HG02840 (cell line): ENCODE results near the gene CREM.
"Not testable (repeated sequence)": the region's sequence is repeated elsewhere in the genome, so short reads cannot be mapped to it uniquely, and the experiment has no call there.

Source experiments
- ATAC-seq: cut with Tn5 transposase; IDR thresholded peaks from one replicate; pipeline ENCODE4 v1.9.1; 2021; ENCODE audit warnings: mild to moderate bottlenecking, moderate library complexity, moderate number of reproducible peaks; ENCODE audit not compliant: unreplicated experiment, low FRiP score

CREM gene

DNA sequence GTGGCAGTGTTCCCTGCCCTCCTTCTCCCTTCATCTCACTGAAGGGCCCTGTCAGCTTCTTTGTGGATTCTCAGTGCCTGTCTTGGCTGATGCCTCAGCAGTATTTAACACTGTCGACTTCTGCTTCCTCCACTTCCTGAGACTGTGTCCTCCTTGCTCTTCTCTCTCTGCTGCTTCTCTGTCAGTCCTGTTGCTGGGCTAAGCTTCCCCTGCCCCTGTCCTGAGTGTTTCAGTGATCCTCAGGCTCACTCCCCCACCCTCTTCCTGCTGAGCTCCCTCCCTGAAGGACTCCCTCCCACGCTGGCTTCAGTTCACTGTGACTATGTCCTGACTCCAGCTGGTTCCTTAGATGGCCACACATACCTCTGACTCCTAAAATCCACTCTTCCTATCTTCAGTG lies 64.9 kb downstream of the CREM start:
- ATAC-seq = no peak

DNA sequence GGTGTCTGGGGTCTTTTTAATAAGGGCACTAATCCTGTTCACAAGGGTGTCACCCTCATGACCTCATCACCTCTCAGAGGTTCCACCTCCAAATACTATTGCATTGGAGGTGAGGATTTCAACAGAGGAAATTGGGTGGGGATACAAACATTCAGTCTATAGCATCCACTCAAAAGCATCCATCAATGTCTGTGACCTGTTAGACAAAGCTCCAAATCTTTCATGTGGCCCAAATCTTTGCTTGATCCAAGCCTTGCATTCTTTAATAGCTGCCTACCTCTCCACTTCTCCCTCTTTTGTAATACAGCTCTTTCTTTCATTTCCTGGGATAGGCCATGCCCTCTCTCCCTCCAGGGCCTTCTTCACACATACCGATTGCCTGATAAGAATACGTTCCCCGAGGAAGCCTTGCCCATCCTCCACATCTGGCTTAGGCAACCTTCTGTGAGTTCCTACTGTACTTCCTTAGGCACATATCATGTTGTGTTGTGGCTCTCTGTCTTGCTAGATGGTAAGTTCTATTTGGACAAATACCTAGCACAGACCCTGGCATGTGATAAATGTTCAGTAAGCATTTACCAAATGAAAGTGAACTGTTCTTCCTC lies 66.1 kb downstream of the CREM start:
- no peak for ATAC-seq

DNA sequence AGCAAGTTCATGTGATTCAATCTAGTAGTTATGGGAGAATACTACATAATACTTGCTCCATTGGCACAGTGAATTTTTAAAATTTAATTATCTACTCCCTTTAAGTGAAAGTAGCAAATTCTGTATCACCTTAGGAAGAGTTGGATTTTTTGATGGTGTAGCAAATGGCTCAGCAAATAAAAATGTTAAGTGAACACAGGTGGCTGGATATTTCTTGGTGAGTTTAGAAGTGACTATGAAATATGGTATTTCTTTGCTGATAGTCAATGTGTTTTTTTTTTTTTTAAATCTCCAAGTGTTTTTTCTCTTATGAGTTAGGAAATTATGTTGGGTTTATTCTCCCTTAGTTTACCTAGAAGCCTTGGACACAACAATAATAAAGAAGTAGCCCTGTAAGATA lies 67.8 kb downstream of the CREM start:
- no peak for ATAC-seq

DNA sequence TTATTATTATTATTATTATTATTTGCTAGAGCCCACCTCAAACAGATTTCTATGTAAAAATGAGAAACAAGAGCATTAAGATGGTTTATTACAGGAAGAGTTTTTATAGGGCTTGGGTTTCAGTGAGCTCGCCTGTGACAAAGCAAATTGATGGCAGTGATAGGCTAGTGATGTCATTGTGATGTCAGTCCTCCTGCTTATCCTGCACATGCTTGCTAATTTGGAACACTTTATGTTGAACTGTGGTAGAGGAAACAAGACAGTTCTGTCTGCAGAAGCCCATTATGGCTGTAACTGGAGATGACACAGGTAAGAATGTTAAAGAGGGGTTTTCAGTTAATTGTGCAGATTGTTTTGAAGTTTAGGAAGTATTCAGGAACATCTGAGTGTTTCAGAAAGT lies 68.3 kb downstream of the CREM start:
- no peak for ATAC-seq

DNA sequence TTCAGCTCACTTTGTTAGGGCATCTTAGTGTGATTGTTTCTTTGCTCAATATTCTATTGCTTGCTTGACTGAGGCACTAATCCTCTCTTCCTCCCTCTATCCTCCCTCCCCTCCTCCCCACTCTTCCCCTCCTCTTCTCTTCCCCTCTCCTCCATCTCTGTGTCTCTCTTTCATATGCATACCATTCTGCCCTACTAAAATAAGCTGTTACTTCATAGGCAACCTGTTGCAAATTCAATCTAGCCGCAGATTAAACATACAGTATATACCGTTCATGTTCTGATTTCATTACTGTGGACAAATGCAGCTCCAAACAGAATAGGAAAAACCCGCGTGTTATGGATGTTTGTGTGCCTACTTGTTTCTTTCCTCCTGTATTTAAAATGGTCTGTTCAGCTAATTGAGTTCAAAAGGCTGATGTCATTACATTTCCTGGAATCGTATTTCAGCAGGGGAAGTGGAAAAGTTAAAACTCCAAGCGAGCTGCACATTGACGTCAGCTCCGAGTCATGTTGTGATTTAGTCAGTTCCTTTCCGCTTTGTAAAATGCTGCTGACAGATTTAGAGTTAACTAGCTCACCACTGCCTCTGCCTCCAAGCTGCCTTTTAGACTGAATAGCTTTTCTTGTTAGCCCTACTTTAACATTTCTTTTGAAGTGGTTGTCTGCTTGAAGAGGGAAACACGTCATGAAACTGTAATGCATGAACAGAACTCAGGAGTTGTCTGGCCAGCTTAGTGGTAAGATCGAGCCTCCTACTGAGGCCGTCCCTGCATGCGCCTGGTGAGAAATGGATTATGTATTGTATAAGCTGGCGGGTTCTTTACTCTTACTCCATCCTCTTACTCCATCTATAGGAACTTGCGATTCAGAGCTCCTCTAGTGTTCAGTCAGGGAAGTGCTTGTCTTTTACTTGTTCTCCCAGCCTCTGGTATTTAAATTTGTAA lies 69.0 kb downstream of the CREM start:
- peak; percentile 97 for ATAC-seq

DNA sequence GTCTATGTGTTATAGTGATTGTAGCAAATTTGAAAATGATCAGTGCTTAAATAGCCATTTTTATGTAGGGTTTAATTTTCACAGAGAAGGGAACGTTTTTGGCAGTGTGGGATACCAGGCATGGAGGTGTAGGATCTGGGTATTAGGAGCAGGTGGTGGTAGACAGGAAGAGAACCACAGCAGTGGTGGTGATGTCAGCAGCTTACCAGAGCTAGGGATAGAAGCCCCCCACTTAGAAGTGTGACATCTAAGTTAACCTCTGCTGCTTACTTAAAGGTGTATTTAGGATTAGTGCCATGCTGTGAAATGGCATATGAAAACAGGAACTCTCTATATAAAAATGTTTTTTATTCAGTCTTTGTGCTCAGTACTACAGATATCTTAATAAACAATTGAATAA lies 73.8 kb downstream of the CREM start:
- ATAC-seq = no peak

DNA sequence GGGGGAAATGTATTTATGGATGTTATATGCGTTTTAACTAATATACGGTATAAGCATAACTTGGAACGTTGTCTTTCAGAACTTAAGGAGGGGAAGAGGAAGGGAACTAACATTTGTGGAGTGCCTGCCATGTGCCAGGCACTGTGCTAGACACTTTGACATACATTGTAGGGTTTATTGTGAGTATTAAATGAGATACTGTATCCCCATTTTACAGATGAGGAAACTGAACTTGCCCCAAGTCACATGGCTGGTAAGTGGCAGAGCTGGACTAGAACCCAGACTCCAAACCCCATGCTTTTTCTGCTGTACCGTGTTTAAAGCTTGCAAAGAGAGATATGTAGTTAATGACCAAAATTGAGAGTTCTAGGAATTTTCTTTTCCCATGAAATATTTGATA lies 74.6 kb downstream of the CREM start:
- ATAC-seq = no peak

DNA sequence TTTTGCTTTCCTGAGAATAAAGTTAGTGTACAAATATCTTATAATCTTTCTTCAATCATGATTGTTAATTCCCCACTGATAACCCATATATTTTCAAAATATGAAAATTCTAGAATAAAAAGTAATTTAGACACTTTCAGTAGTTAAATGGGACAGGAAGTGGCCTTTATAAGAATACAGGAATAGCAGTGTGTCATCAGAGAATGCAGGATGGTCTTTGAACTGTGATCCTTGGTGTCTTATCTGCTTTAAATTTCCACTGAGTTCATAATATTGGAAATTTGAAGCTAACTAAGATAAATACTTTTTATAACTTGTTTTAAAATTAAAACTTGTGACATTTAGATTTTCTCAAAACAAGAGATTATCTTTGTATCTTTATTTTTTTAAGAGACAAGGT lies 75.4 kb downstream of the CREM start:
- no peak for ATAC-seq

DNA sequence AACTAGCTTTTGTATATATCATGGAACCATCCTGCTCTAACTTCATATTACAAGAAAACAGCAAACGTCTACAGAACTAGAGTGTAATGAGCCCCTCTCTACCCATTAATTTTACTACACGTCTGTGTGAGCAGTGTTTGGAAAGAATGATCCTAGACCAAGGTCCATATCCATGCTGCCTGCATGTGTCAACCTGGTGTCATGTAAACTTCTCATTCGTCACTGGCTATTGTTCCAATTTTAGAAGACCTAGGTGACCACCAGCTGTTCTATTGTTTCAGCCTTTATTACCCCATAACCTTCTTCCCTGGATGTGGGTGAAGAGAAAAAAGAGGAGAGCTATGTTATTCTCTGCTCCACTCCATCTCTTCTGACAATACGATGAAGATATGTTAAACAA lies 77.1 kb downstream of the CREM start:
- no peak for ATAC-seq

DNA sequence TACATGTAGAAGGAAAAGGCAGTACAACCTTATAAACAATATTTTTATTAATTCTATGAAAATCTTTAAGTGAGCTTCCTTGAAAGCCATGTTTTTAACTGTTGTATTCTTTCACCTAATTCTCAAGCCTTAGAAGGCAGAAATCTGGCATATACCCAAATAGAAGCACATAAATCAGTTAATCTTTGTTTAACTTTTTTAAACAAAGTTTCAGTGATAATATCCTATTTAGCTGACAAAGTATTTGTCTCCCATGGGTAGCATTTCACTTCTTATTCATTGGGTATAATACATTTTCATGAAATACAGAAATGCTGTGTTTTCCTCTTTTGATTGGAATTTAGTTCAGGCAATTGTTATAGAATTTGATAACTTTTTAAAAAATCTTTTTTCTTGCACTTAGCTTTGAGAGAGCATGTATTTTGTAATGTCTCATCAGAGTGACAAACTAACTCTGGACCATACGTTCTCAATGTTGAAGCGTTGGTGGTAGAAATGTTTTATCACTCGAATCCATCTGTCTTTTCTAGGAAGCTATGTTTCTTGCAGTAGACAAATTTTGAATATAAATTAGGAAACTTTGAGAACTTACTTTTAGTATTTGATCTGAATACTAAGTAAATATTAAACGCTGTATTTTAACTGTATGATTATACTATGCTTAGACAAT lies 78.1 kb downstream of the CREM start:
- ATAC-seq = no peak

DNA sequence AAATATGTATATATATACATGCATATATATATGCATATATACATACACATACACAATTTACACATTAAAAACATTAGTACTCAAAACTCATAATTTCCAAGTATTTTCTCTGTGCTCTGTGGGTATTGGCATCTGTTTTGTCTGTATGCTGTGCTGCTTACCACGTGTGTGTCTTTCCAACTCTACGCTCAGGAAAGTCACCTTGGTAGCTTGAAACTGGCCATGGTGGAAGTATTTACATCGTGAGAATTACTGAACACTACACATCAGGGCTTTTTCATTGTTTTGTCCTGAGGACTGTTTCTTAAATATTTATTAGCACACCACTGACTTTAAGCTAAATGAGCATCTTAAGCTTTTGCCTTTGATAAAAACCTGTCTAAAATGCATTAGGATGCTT lies 79.6 kb downstream of the CREM start:
- no peak for ATAC-seq

DNA sequence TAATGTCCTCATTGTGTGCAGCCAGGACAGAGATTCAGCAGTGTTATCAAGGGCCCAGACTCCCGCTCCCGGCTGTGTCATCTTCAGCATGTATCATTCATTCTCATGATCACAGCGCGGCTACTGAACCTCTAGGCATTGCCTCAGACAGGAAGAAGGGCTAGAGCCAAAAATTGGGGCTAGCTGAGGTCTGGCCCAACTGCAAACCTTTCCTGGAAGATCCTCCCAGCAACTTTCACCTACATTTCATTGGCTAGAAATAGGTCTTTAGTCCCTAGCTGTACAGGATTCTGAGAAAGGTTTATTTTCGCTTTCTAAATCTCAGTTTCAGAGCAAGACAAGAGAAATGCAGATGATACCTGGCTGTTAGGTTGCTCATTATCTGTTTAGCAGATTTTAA lies 81.9 kb downstream of the CREM start:
- ATAC-seq = peak; percentile 68

DNA sequence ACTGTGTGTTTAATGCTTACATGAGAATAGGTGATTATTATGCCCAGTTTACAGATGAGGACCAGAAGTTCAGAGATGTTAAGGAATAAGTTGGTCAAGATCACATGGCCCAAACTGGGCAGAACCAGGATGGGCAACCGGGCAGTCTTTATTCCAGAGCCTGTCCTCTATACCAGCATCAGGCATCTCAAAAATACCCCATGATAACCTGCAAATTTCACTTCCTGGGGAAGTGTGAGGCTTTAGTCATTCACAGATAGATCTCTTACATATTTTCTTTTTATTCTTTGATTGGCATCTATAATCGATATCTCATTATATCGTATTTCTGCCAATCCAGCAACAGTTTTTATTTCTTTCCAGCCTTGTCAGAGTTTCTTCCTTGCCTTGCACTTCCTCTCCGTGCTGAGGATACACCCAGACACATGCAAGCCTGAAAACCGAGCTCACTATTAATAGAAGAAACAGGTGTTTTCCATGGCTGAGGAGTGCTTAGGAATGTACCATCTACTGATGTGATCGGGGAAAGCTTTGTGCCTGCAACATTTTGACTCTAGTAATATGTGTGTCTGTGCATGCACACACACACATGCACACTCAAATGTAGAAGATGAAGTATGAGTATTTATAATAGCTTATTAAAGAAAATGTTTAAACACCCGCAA lies 82.4 kb downstream of the CREM start:
- peak; percentile 37 for ATAC-seq

DNA sequence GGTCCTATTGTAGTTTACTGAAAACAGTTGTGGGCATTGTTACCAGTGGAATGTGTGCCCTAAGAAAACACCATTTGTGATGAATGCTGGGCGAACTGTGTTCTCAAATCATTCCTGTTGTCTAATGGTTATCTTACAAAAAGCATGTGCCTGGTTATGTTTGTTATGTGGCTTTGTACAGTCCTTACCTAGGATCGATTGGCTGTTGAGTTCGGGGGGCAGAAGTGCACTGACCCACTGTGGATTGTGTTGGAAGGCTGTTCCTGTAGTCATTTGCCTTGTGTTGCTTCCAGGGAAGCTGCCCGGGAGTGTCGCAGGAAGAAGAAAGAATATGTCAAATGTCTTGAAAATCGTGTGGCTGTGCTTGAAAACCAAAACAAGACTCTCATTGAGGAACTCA lies 84.3 kb downstream of the CREM start:
- ATAC-seq = no peak

DNA sequence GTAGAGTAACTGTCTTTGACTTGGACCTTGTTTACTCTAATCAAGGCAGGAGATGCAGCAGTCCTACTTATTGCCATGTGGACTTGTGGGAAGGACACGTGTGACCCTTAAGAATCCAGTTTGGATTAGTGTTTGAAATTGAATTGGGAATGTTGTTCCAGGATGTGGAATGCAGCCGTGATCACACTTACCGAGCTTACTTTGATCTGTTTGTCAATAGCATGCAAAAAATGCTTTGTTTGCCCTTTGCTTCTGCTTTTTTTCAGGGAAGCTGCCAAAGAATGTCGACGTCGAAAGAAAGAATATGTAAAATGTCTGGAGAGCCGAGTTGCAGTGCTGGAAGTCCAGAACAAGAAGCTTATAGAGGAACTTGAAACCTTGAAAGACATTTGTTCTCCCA lies 84.7 kb downstream of the CREM start:
- ATAC-seq = no peak

DNA sequence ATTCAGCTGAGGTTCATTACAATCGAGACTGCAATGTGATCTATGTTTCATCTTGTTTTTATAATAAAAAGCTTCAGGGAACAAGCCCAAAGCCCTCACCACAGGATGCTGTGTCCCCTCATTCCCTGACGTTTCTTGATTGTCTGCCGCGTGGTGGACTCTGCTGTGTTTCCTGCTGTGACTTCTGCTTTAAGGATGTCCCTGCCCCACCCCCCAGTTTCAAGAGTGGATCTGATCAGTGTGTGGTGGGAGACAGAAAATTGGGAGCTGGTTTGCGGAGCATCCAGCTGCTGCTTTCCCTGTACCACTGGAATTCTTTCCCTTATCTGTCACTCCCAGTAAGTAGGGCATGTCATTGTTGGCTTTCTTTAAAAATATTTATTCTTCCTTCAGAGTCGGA lies 86.2 kb downstream of the CREM start:
- no peak for ATAC-seq

DNA sequence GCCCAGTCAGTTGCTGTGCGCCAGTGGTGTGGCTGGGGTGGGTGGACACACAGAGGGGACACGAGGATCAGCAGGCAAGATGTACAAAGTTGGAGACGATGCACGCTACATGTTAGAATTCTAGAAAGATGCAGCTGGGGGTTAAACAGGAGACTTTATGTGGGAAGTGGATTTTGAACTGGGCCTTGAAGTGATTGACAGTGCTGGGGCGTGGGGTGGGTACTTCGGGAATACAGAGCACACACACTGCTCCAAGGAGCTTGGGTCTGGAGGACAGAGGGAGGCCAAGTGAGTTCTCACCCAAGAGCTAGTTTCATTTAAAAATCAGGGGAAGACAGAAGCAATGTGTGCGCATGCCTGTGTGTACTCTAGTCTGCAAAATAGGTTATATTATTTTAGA lies 87.1 kb downstream of the CREM start:
- no peak for ATAC-seq

DNA sequence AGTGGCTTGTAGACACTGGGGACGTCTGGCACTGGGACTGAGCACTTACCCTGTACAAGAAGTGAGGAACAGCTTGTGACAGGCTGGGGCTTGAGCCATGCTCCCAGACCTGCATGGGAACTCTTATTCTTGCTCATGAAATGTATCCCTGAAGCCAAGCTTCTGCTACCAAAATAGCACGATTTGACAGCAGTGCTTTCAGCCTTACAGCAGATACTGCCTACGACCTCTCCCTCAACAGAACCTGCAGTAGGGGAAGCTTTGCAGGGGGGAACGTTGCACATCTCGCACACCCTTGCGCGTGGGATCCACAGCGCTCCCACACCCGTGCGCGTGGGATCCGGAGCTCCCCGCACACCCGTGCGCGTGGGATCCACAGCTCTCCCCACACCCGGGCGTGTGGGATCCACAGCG lies 88.0 kb downstream of the CREM start:
- ATAC-seq = no peak

DNA sequence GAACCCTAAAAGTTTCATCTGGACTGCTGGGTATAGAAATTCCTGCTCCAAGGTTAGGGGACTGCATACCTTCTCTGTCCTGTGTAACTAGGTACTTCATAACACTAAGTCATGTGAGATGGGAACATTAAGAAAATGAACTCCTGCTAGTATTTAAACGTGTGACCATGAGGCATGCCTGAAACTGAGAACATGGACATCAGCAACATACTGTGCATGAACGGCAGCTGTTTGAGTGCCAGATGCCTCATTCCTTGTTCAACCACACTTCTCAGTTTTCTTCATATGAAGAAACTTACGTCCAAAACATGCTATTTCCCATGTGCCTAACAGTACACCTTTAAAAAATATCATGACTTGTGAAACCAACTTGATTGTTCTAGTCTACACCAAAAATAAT lies 88.5 kb downstream of the CREM start:
- no peak for ATAC-seq

DNA sequence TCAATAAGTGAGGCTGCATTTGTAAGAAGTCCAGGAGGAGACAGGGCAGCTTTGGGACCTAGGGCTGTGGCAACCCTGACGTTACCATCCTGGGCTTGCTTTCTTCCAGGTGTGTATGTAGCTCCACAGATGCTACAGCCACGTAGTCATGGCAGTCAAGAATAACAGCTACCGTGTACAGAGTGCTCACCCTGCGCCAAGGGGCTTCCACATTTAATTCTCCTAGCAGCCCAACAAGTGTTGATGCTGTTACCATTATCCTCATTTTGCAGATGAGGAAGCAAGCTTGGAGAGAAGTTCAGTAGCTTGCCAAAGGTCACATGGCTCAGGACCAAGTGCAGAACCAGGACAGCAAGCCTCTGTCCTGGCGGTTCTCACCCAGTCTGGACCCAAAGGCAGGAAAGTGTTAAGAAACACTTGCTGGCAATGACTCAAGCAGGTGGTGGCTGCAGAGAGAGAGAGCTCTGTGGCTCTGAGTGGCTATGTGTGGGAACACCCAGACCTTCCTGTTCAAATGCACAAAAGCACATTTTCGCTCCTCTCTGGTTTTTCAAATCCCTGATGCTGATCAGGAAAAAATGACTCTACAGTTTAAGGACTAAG lies 89.8 kb downstream of the CREM start:
- ATAC-seq = no peak

DNA sequence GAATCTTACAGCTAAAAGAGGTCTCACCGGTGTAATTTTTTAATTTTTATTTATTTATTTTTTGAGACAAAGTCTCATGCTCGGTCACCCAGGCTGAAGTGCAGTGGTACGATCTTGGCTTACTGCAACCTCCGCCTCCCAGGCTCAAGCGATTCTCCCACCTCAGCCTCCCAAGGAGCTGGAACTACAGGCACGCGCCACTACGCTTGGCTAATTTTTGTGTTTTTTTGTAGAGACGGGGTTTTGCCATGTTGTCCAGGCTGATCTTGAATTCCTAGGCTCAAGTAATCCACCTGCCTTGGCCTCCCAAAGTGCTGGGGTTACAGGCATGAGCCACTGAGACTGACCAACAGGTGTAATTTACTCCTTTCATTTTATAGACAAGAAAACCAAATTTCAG lies 90.3 kb downstream of the CREM start:
- ATAC-seq = not testable (repeated sequence)
